ENCODE results near the gene GNB2.
A peak's percentile ranks its signal among the peaks of the same experiment; 100 is the strongest.
"Not testable (repeated sequence)": the region's sequence is repeated elsewhere in the genome, so short reads cannot be mapped to it uniquely, and the experiment has no call there.

The GNB2 gene

DNA sequence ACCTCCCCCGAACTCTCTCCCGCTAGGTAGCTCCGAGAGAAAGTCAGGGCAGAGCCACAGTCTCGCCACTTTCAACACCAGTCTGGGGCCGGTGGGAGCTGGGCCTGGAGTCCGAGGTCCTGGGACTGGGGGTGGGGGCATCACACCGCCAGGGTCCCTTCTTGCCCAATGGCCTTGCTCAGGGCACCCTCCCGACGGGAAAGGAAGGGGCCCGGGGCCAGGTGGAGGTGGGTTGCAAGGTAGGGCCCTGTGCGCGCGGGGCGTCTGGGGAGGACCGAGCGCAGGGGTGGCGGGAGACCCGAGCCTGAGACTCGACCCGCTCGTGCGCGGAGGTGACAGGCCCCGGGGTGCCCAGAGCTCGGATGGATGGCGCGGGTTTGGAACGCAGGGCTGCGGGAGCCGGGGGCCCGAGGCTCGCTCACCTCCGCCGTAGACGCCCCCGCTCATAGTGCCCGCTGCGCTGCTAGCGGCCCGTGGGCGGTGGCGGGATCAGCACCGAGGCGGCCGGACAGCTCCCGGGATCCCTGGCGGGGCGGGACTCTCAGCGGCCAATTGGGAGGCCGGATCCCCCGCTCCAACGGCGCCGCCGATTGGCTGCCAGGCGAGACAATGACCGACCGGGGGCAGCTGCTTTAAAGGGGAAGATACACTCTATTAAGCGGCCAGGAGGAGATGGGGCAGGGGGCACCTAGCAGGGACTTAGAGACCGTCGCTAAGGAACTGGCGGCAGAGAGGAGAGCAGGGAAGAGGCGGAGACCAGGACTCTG is 17.4 kb upstream of the GNB2 start, which contains the start of gene ACTL6B:
ACTL6B (minus strand) TSS at position 541 of the 767 bp plus-strand sequence; CDS start at position 447, 94 bp downstream.
- DNase-seq (ENCODE audit: insufficient read length, low spot score) = no peak
- FAIRE-seq = no peak
- no peak for TF ChIP-seq TAF1 (IDR thresholded peaks at IDR 0.05; ENCODE audit: low read depth, low read length)
- no peak for TF ChIP-seq POLR2A (IDR thresholded peaks at IDR 0.05; ENCODE audit: low read depth, low read length)
- no peak for TF ChIP-seq POU2F2 (IDR thresholded peaks at IDR 0.05; ENCODE audit: low read depth, low read length)
- TF ChIP-seq PAX5 (IDR thresholded peaks at IDR 0.05; ENCODE audit: insufficient read depth, low read length, severe bottlenecking) = no peak
- no peak for TF ChIP-seq POLR2AphosphoS5 (IDR thresholded peaks at IDR 0.05; ENCODE audit: low read depth, low read length)
- TF ChIP-seq SPI1 (IDR thresholded peaks at IDR 0.05; ENCODE audit: low read depth, low read length) = no peak

DNA sequence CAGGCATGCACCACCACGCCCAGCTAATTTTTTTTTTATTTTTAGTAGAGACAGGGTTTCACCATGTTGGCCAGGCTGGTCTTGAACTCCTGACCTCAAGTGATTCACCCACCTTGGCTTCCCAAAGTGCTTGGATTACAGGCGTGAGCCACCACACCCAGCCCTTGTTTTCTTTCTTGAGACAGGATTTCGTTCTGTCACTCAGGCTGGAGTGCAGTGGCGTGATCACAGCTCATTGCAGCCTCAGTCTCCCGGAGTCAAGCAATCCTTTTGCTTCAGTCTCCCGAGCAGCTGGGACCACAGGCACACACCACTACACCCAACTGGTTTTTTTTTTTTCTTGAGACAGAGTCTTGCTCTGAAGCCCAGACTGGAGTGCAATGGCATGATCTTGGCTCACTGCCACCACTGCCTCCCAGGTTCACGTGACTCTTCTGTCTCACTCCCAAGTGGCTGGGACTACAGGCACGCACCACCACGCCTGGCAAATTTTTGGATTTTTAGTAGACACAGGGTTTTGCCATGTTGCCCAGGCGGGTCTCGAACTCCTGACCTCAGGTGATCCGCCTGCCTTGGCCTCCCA is 11.3 kb upstream of the GNB2 start:
- not testable (repeated sequence) for FAIRE-seq; DNase-seq (ENCODE audit: insufficient read length, low spot score)

DNA sequence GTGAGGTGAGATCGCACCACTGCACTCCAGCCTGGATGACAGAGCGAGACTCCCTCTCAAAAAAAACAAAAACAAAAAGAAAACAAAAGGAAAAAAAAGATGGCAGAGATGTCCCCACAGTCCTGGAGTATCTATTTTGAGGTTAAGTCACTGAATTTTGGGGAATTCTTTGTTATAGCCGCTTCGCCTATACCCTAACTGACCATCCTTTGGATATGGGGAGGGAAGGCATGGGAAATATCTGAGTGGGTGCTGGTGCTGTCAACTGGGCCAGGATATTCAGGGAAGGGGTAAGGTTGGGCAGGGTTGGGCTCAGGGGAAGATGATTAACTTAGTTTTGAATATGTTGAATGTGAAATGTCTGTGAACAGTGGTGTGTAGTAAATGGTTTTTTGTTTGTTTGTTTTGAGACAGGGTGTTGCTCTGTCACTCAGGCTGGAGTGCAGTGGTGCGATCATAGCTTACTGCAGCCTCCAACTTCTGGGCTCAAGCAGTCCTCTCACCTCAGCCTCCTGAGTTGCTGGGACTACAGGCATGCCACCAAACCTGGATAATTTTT is 8.3 kb upstream of the GNB2 start:
- DNase-seq (ENCODE audit: insufficient read length, low spot score) (no peak), FAIRE-seq (no peak)
- TF ChIP-seq PAX5 (IDR thresholded peaks at IDR 0.05; ENCODE audit: insufficient read depth, low read length, severe bottlenecking) (no peak), POLR2A (IDR thresholded peaks at IDR 0.05; ENCODE audit: low read depth, low read length) (no peak), POU2F2 (IDR thresholded peaks at IDR 0.05; ENCODE audit: low read depth, low read length) (no peak), POLR2AphosphoS5 (IDR thresholded peaks at IDR 0.05; ENCODE audit: low read depth, low read length) (no peak), SPI1 (IDR thresholded peaks at IDR 0.05; ENCODE audit: low read depth, low read length) (no peak), TAF1 (IDR thresholded peaks at IDR 0.05; ENCODE audit: low read depth, low read length) (no peak)

- FAIRE-seq (no peak), DNase-seq (ENCODE audit: insufficient read length, low spot score) (no peak)
- TF ChIP-seq SPI1 (IDR thresholded peaks at IDR 0.05; ENCODE audit: low read depth, low read length) (peak; percentile 74), POLR2A (IDR thresholded peaks at IDR 0.05; ENCODE audit: low read depth, low read length) (no peak)
Observed at GRCh38 chr7:100667331-100668068, 6.0 kb upstream of the GNB2 start.

- FAIRE-seq (no peak), DNase-seq (ENCODE audit: insufficient read length, low spot score) (no peak)
- no peak for TF ChIP-seq SPI1 (IDR thresholded peaks at IDR 0.05; ENCODE audit: low read depth, low read length)
- no peak for TF ChIP-seq POU2F2 (IDR thresholded peaks at IDR 0.05; ENCODE audit: low read depth, low read length)
- no peak for TF ChIP-seq PAX5 (IDR thresholded peaks at IDR 0.05; ENCODE audit: insufficient read depth, low read length, severe bottlenecking)
- TF ChIP-seq POLR2AphosphoS5 (IDR thresholded peaks at IDR 0.05; ENCODE audit: low read depth, low read length) = no peak
- no peak for TF ChIP-seq TAF1 (IDR thresholded peaks at IDR 0.05; ENCODE audit: low read depth, low read length)
- no peak for TF ChIP-seq POLR2A (IDR thresholded peaks at IDR 0.05; ENCODE audit: low read depth, low read length)
Observed at GRCh38 chr7:100668069-100668449, 5.5 kb upstream of the GNB2 start.

- not testable (repeated sequence) for FAIRE-seq; DNase-seq (ENCODE audit: insufficient read length, low spot score)
Observed at GRCh38 chr7:100669106-100669505, 4.4 kb upstream of the GNB2 start.

- DNase-seq (ENCODE audit: insufficient read length, low spot score) (no peak), FAIRE-seq (no peak)
- TF ChIP-seq PAX5 (IDR thresholded peaks at IDR 0.05; ENCODE audit: insufficient read depth, low read length, severe bottlenecking) (no peak), SPI1 (IDR thresholded peaks at IDR 0.05; ENCODE audit: low read depth, low read length) (no peak), POU2F2 (IDR thresholded peaks at IDR 0.05; ENCODE audit: low read depth, low read length) (no peak), TAF1 (IDR thresholded peaks at IDR 0.05; ENCODE audit: low read depth, low read length) (no peak)
Observed at GRCh38 chr7:100670074-100670473, 3.5 kb upstream of the GNB2 start.

- DNase-seq (ENCODE audit: insufficient read length, low spot score) = no peak
- no peak for TF ChIP-seq PAX5 (IDR thresholded peaks at IDR 0.05; ENCODE audit: insufficient read depth, low read length, severe bottlenecking)
- TF ChIP-seq POLR2A (IDR thresholded peaks at IDR 0.05; ENCODE audit: low read depth, low read length) = no peak
- no peak for TF ChIP-seq TAF1 (IDR thresholded peaks at IDR 0.05; ENCODE audit: low read depth, low read length)
- no peak for TF ChIP-seq SPI1 (IDR thresholded peaks at IDR 0.05; ENCODE audit: low read depth, low read length)
- no peak for TF ChIP-seq POLR2AphosphoS5 (IDR thresholded peaks at IDR 0.05; ENCODE audit: low read depth, low read length)
- TF ChIP-seq POU2F2 (IDR thresholded peaks at IDR 0.05; ENCODE audit: low read depth, low read length) = no peak
- no peak for FAIRE-seq
Observed at GRCh38 chr7:100671353-100672327, 1.9 kb upstream of the GNB2 start.

DNA sequence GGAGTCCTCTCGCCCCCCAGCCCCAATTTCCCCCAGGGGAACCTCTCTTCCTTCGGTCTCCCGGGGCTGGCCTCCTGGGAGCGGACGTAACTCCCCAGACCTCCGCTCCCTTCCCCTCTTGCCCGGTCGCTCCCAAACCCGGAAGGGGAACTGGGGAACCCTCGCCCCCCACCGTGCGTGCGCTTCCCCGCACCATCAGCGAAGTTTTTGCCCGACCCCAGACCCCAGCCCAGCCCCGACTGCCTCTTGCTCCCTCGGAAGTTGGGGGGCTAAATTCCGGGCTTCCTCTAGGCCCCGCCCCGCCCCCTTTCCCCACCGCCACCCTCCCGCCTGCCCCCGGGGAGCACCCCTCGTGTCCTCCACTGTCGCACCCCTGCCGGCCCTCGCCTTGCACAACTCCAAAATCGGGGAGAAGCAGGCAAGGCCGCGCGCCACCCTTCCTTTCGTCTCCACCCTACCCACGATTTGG is 436 bp downstream of the GNB2 start:
- TF ChIP-seq SPI1 (IDR thresholded peaks at IDR 0.05; ENCODE audit: low read depth, low read length) (0 out of 2 replicates have a peak, but pooled peaks have one; percentile 16), PAX5 (IDR thresholded peaks at IDR 0.05; ENCODE audit: insufficient read depth, low read length, severe bottlenecking) (no peak)
- DNase-seq (ENCODE audit: insufficient read length, low spot score) = peak; percentile 20
- FAIRE-seq = no peak
